NT2/D1 (cell line): ENCODE measurements around the gene ANK3.

Experiments
- DNase-seq: peaks from one replicate; pipeline ENCODE4 v3.0.0-alpha.2; 2011; ENCODE audit warnings: low read depth, low spot score
- H3K27me3 ChIP-seq: 2 replicates; pipeline ENCODE4 v1.6.0; 2011; ENCODE audit warnings: mild to moderate bottlenecking; ENCODE audit not compliant: insufficient read length, insufficient read depth
- H3K36me3 ChIP-seq: 2 replicates; pipeline ENCODE4 v1.6.1; 2011; ENCODE audit warnings: mild to moderate bottlenecking, low read length, mixed read lengths; ENCODE audit not compliant: insufficient read depth, insufficient read length
- H3K4me1 ChIP-seq: 2 replicates; pipeline ENCODE4 v1.5.1; 2011; ENCODE audit not compliant: insufficient read depth, insufficient read length
- H3K4me3 ChIP-seq: 2 replicates; pipeline ENCODE4 v1.5.1; 2011; ENCODE audit warnings: low read depth; ENCODE audit not compliant: insufficient read length
- H3K9ac ChIP-seq: 2 replicates; pipeline ENCODE4 v1.6.0; 2011; ENCODE audit warnings: low read depth; ENCODE audit not compliant: insufficient read length
- H3K9me3 ChIP-seq: 2 replicates; pipeline ENCODE4 v1.5.1; 2011; ENCODE audit warnings: mild to moderate bottlenecking, low read length; ENCODE audit not compliant: insufficient read depth
- SUZ12 ChIP-seq: IDR thresholded peaks from 2 replicates; pipeline ENCODE4 v1.6.1; 2011; ENCODE audit not compliant: insufficient read length, insufficient read depth; ENCODE audit errors: extremely low read depth
- YY1 ChIP-seq: IDR thresholded peaks from 2 replicates; pipeline ENCODE4 v1.6.1; 2011; ENCODE audit not compliant: insufficient read length, insufficient read depth
- ZNF274 ChIP-seq: IDR thresholded peaks from 2 replicates; pipeline ENCODE4 v1.6.1; 2011; ENCODE audit warnings: mild to moderate bottlenecking, low read depth, low read length

ANK3 gene

GRCh38 chr10:60389413-60390025 lies at the start of gene ANK3:
TSS of gene ANK3 (minus strand) at chr10:60389875. CDS start at chr10:60389538, 337 bp downstream.
- H3K27me3 ChIP-seq = no peaks in the 10 kb centered on the region
- no peaks in the 10 kb centered on the region for H3K9me3 ChIP-seq
- no peak within 1 kb of the TSS for H3K9ac ChIP-seq
- H3K4me3 ChIP-seq = no peak within 1 kb of the TSS
- no peaks in the 10 kb centered on the region for H3K36me3 ChIP-seq
- no peak for DNase-seq
- H3K4me1 ChIP-seq = peaks cover 2% of the 10 kb centered on the region
- TF ChIP-seq SUZ12 = no peak
- no peak for TF ChIP-seq YY1
- no peak for TF ChIP-seq ZNF274

GRCh38 chr10:60434418-60435046 lies 44.9 kb upstream of the ANK3 start:
- Histone ChIP-seq H3K9me3 (no peaks in the 10 kb centered on the region), H3K4me3 (no peak overlapping the region), H3K36me3 (no peaks in the 10 kb centered on the region), H3K27me3 (no peaks in the 10 kb centered on the region), H3K4me1 (no peaks in the 10 kb centered on the region), H3K9ac (no peak overlapping the region)
- no peak for DNase-seq
- no peak for TF ChIP-seq ZNF274
- no peak for TF ChIP-seq YY1
- no peak for TF ChIP-seq SUZ12

- H3K27me3 ChIP-seq = no peaks in the 10 kb centered on the region
- H3K9me3 ChIP-seq = no peaks in the 10 kb centered on the region
- no peak for DNase-seq
- H3K4me3 ChIP-seq = no peak overlapping the region
- no peak for TF ChIP-seq ZNF274
- TF ChIP-seq YY1 = no peak
- TF ChIP-seq SUZ12 = no peak
- no peak overlapping the region for H3K9ac ChIP-seq
- H3K4me1 ChIP-seq = no peaks in the 10 kb centered on the region
- H3K36me3 ChIP-seq = no peaks in the 10 kb centered on the region
These were observed 44.0 kb upstream of the ANK3 start for GRCh38 chr10:60433684-60434083.

GRCh38 chr10:60430836-60431597 lies 41.3 kb upstream of the ANK3 start:
- no peaks in the 10 kb centered on the region for H3K27me3 ChIP-seq
- TF ChIP-seq YY1 (no peak), ZNF274 (no peak), SUZ12 (no peak)
- no peaks in the 10 kb centered on the region for H3K4me1 ChIP-seq
- H3K9me3 ChIP-seq = no peaks in the 10 kb centered on the region
- H3K4me3 ChIP-seq = no peak overlapping the region
- no peak overlapping the region for H3K9ac ChIP-seq
- DNase-seq = no peak
- H3K36me3 ChIP-seq = no peaks in the 10 kb centered on the region

- Histone ChIP-seq H3K9ac (no peak overlapping the region), H3K27me3 (no peaks in the 10 kb centered on the region), H3K4me1 (no peaks in the 10 kb centered on the region), H3K4me3 (no peak overlapping the region), H3K9me3 (no peaks in the 10 kb centered on the region), H3K36me3 (no peaks in the 10 kb centered on the region)
- TF ChIP-seq YY1 (no peak), SUZ12 (no peak), ZNF274 (no peak)
- no peak for DNase-seq
These were observed 40.3 kb upstream of the ANK3 start for GRCh38 chr10:60430017-60430416.

GRCh38 chr10:60429084-60429849 lies 39.6 kb upstream of the ANK3 start:
- Histone ChIP-seq H3K4me3 (no peak overlapping the region), H3K36me3 (no peaks in the 10 kb centered on the region), H3K4me1 (no peaks in the 10 kb centered on the region), H3K9me3 (no peaks in the 10 kb centered on the region), H3K9ac (no peak overlapping the region), H3K27me3 (no peaks in the 10 kb centered on the region)
- no peak for TF ChIP-seq SUZ12
- TF ChIP-seq YY1 = no peak
- no peak for TF ChIP-seq ZNF274
- DNase-seq = no peak

- no peaks in the 10 kb centered on the region for H3K27me3 ChIP-seq
- no peaks in the 10 kb centered on the region for H3K36me3 ChIP-seq
- no peak for TF ChIP-seq SUZ12
- no peak for TF ChIP-seq YY1
- TF ChIP-seq ZNF274 = no peak
- H3K9ac ChIP-seq = no peak overlapping the region
- no peaks in the 10 kb centered on the region for H3K9me3 ChIP-seq
- DNase-seq = no peak
- no peak overlapping the region for H3K4me3 ChIP-seq
- H3K4me1 ChIP-seq = no peaks in the 10 kb centered on the region
These were observed 38.7 kb upstream of the ANK3 start for GRCh38 chr10:60428387-60428737.
